KG1 (cell line): ENCODE data around the gene STXBP4.

Experiments used
- DNase-seq: peaks from one replicate; lab custom pipeline; 2025; lab: John Stamatoyannopoulos, UW

The STXBP4 gene

DNA sequence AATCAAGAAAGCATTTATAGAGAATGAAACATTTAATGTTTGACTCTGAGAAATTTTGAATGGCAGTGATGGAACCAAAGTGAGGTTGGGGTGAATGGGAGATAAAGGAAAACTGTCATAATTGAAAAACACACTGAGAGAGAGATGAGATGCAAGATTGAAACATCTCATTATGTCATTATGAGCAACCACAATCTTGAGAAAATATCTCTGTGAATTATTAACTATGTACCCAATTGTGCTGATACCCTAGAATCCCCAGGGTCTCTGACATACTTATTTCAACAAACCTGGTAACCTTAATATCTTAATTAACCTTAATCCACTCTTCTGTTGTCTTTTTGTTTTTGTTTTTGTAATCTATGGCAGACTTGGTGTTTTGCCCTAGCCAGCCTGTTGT is 152.7 kb downstream of the STXBP4 start:
- DNase-seq = no peak

GRCh38 chr17:55122114-55122513 is 153.5 kb downstream of the STXBP4 start:
- no peak for DNase-seq

DNA sequence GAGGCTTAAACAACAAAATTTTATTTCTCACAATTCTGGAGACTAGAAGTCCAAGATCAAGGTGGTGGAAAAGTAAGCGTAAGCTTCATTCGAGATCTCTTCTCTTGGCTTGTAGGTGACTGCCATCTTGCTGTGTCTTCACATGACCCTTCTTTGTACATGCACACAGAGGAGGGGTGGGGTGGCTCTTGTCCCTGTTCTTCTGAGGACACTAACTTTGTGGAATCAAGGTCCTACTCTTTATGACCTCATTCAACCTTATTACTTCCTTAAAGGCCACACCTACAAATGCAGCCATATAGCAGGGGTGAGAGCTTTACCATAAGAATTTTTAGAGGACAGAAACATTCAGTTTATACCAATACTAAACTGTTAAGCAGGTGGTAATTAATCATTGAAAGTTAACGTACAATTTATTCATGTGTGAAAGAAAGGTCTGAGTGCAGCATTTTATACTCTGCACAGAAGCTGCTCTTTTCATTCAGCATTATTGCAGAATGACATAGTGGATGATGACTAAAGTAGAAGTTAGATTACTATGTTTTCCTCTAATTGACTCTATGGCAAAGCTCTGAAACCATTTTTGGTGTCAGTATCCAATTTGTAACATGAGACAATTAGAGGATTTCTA is 156.3 kb downstream of the STXBP4 start:
- DNase-seq = no peak

DNA sequence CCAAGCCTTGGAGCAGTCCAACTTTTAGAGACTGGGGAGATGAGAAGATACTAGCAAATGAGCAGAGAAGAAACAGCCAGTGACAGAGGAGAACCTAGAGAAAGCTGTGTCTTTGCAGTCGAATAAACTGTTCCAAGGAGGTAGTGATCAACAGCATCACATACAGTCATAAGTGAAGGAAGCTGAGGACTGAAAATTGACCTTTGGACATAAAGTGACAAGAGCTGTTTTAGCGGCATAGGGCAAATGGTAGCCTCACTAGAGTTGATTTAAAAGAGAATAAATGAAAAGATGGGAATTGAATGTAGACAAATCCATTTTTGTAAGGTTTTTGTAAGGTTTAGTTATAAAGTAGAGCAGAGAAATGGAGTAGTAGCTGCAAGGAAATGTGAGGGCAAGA is 165.0 kb downstream of the STXBP4 start:
- no peak for DNase-seq

DNA sequence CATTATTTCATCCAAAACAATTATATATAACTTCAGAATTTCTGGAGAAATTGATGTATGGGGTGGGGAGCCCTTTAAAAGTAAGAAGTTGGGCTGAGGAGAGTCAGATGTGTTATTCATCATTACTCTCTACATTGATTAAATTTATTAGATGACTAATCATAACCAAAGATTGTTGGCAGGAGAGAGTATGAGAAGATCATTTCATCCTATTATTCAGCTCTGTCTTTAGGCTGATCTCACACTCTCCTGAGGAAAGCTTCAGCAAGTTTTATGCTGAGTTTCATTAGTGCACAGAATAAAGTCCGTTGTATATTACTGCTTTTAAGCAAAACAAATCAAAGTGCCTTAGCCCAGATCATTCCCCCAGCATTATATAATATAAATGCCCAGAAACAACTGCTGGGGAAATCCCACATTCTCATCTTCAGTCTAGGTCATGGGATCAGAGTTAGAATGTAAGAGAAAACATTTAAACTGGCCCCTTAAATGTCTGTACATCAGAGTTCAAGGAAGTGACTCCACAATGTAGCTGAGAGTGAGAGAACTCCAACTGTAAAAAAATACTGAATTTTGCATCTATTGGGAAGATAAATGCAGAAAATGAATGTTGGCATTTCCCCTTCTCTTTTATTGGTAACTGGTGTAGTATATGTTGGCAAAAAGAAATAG is 166.1 kb downstream of the STXBP4 start:
- no peak for DNase-seq

GRCh38 chr17:55140809-55141208 is 172.2 kb downstream of the STXBP4 start:
- DNase-seq = no peak

DNA sequence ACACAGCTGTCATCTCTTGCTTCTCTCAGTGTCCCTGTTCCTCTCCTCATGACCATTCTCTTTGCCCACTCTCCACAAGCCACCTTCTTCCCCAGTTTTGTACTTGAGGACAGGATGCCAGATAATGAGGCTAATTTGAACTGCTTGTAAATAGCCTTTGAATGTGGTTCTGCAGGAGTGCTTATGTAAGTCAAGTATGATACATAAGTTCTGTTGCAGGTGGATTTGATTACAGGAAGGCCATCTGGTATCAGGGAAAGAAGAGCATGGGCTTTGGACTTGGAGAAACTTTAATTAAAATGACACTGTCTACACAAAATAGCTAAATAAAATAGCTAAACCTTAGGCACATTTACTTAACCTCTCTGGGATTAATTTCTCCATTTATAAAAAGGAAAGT is 176.0 kb downstream of the STXBP4 start:
- no peak for DNase-seq

GRCh38 chr17:55149485-55149884 is 180.9 kb downstream of the STXBP4 start:
- no peak for DNase-seq

DNA sequence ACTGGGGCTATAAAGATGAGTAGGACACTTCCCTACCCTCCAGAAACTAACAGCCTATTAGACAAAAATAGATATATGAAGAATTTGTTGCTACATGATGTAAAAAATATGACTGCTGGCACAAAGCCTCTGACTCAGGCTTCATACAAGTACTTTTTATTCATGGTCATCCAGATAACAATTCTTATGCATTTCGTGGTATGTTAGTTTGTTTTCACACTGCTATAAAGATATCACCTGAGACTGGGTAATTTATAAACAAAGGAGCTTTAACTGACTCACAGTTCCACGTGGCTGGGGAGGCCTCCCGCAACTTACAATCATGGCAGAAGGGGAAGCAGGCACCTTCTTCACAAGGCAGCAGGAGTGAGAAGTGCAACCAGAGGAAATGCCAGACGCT is 183.7 kb downstream of the STXBP4 start:
- no peak for DNase-seq

DNA sequence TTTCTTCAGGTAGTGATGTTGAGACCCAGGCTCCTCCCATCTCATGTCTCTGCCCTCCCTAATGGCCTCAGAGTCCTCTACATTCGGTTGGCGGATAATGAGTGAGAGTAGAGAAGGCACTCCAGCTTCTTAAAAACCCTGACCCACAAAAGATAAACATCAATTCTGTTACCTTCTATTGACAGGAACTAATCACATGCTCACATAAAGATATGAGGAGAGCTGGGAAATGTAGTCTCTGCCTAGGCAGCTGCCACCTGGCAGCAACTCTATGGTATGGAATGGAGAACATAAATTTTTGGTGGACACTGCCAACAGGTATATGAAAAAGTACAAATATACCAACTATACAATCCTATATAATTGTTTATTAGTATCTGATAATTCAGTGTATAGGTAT is 185.5 kb downstream of the STXBP4 start:
- DNase-seq = no peak

GRCh38 chr17:55155856-55156560 is 187.4 kb downstream of the STXBP4 start:
- DNase-seq = no peak

- no peak for DNase-seq
Observed at GRCh38 chr17:55157165-55157564, 188.6 kb downstream of the STXBP4 start.

GRCh38 chr17:55158439-55158838 is 189.9 kb downstream of the STXBP4 start:
- no peak for DNase-seq

GRCh38 chr17:55159251-55159650 is 190.7 kb downstream of the STXBP4 start:
- DNase-seq = no peak

GRCh38 chr17:55160501-55160900 is 191.9 kb downstream of the STXBP4 start:
- DNase-seq = no peak

DNA sequence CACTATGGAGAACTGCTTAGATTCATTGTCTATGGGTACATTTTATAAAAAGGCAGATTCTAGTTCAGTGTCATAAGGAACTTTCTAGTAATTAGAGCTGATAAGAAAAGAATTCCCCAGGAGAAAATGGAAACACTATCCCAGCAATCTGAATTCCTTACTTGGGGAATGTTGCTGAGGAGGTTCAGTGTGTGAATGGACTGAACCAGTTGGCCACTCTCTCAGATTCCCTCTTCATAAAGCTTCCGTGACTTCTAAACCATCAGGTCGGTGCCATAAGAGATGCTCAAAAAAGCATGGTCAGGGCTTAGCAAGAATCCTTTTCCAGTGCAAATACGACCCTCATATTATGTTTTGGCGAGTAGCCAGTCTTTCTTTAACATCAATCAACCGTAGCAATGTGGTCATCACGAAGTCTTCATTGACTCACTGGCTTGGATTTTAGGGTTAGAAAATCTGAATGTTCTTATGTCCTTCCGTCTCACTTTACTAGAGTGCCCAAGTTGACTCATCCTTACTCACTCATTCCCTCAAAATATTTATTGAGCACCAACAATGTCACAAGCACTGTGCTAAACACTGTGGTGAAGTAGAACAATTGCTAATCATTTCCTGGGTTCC is 193.5 kb downstream of the STXBP4 start:
- no peak for DNase-seq

GRCh38 chr17:55162556-55162946 is 194.0 kb downstream of the STXBP4 start:
- no peak for DNase-seq

- no peak for DNase-seq
Observed at GRCh38 chr17:55163408-55163807, 194.8 kb downstream of the STXBP4 start.

DNA sequence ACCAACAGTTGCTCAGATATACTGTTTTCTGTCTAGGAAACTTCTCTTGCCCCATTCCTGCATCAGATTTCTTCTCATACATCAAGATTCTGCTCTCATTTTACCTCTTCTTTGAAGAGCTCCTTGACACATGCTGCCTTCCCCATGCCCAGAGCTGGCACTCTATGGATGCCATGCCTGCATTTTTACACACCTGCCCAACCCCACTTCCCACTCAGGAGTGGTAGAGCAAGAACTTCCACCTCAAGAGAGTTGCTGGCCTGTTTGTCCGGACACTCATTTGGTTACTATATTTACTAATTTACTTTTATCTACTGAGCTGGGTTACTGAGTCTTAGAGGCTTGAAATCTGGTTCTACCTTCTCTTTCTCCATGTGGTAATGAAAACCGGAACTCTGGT is 197.9 kb downstream of the STXBP4 start:
- DNase-seq = no peak

DNA sequence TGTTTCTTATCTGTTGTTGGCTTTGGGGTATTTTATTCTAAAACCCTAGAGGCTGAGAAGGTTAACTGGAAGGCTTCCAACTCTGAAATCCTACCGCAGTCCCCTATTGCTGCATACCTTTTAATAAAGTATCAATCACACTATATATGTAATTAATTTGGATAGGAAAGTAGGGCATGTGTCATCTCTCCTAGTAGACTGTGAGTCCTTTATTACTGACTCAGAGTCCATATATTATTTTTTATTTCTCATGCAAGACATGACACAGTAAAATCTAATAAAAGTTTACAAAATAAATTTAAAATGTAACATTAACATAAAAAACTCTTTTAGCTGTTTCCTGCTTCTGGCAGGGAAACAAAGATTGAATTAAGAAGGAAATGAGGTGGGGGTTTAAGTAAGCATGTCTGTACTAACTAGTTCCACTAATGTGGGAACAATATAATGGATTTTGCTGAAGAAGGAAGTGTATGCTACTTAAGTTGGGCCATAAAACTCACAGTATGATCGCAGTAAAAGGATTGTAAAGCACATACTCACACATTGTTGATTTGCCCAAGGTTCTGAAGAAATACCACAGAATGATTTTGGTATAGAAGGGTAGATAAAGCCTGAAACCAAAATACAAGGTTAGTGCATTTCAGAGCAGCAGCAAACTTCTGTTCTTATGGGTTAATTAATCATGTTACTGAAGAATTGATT is 198.6 kb downstream of the STXBP4 start:
- DNase-seq = no peak

GRCh38 chr17:55168958-55169687 is 200.6 kb downstream of the STXBP4 start:
- DNase-seq = no peak
